Colonic mucosa (tissue), 4 donors: Measurements from ENCODE around the gene PLCB4. TPM values are rescaled to one million over a fixed set of nuclear protein-coding genes. Genes with fewer than 3 reads are reported as not detected.

ENCODE experiments used
- DNase-seq: peaks from one replicate; pipeline ENCODE4 v3.0.0-alpha.2; 2020
- H3K27ac ChIP-seq: fragments of 200-600 bp; one replicate; pipeline ENCODE4 v1.8.0; 2021
- H3K27me3 ChIP-seq: fragments of 200-600 bp; one replicate; pipeline ENCODE4 v1.8.0; 2021
- H3K36me3 ChIP-seq: fragments of 200-600 bp; one replicate; pipeline ENCODE4 v1.8.0; 2021
- H3K4me1 ChIP-seq: fragments of 200-600 bp; one replicate; pipeline ENCODE4 v1.8.0; 2021; ENCODE audit warnings: mild to moderate bottlenecking
- H3K4me3 ChIP-seq: fragments of 200-600 bp; one replicate; pipeline ENCODE4 v1.8.0; 2021
- H3K9ac ChIP-seq, 2 donors: one replicate each; pipeline ENCODE4 v1.7.0; 2013; ENCODE audit warnings: control low read depth in 2 of 2, low read depth in 2 of 2, low read length in 2 of 2
- H3K9me3 ChIP-seq: fragments of 200-600 bp; one replicate; pipeline ENCODE4 v1.8.0; 2021
- intact Hi-C: fragments of 100-400 bp; cut with DNase I; formaldehyde crosslinking; loops from one replicate; pipeline ENCODE4 v1.14.1; 2022
- total RNA-seq, 2 donors: library from RNA; stranded (reverse); fragmentation: NEBNext Ultra II Directional in 1 of 2; extraction: Animal tissue kit (Norgen Biotek cat#: 25700) in 1 of 2; gene quantifications; one replicate each; pipeline ENCODE4 v1.2.1, GENCODE V29; 2021
- TF ChIP-seq, protein P1 (sequence below): fragments of 200-600 bp; IDR thresholded peaks from one replicate; pipeline ENCODE4 v1.8.0; 2022; ENCODE audit warnings: antibody characterized with exemption, mild to moderate bottlenecking
- donor health status: healthy.
- donor health status: DM: no; HTN: no; CAD: no.
- donor health status: DM: no; HTN: no; CAD: no.

Gene PLCB4
- total RNA-seq, 2 donors from 2014 or later, result 39.4 to 39.5 TPM

DNA sequence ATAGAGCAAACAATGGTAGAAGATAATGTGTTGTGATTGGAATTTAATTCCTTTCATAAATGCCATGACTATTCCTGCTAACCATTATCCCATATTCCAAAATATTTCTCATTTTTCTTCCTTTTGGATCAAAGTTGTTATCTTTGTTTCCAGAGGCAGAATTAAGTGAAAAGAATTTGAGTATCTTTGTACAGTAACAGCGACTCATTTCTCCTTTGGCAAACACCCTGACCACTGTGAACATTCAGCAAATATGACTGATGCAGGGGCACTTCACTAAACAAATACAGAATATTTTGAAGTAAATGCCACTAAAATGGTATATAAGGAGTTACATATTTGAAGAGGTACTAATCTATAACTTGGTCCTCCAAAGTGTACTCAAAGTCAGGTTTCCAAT, 340.5 kb downstream of the PLCB4 start:
- H3K27me3 ChIP-seq, result no peaks in the 10 kb centered on the region
- intact Hi-C loops, result no loop called here
- no peaks in the 10 kb centered on the region for H3K9me3 ChIP-seq
- H3K36me3 ChIP-seq, result peaks cover 6% of the 10 kb centered on the region
- no peak for DNase-seq
- no peak overlapping the region for H3K9ac ChIP-seq
- no peak overlapping the region for H3K27ac ChIP-seq
- no peaks in the 10 kb centered on the region for H3K4me1 ChIP-seq
- TF ChIP-seq, protein P1, sequence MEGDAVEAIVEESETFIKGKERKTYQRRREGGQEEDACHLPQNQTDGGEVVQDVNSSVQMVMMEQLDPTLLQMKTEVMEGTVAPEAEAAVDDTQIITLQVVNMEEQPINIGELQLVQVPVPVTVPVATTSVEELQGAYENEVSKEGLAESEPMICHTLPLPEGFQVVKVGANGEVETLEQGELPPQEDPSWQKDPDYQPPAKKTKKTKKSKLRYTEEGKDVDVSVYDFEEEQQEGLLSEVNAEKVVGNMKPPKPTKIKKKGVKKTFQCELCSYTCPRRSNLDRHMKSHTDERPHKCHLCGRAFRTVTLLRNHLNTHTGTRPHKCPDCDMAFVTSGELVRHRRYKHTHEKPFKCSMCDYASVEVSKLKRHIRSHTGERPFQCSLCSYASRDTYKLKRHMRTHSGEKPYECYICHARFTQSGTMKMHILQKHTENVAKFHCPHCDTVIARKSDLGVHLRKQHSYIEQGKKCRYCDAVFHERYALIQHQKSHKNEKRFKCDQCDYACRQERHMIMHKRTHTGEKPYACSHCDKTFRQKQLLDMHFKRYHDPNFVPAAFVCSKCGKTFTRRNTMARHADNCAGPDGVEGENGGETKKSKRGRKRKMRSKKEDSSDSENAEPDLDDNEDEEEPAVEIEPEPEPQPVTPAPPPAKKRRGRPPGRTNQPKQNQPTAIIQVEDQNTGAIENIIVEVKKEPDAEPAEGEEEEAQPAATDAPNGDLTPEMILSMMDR, result no peak
- H3K4me3 ChIP-seq, result no peak overlapping the region

DNA sequence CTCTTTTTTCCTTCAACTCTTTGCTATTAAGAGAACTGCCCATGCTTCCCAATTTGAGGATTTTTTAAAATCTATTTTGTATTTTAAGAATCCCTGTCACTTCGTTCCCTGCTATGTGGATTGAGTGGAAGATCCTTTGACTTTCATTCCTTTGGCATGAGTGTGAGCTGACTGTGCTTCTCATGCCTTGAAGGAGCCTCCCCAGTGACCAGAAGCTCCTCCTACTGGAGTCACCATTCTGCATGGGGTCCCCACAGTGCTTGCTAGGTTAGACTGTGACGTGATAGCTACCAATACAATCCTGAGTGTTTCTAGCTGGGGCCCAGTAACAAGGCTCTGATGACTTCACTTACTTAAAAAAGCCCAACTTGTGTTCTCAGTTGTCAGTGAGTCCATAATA, 341.1 kb downstream of the PLCB4 start:
- DNase-seq, result no peak
- TF ChIP-seq, protein P1, result no peak
- no peak overlapping the region for H3K9ac ChIP-seq
- no peak overlapping the region for H3K27ac ChIP-seq
- H3K4me1 ChIP-seq, result no peaks in the 10 kb centered on the region
- H3K4me3 ChIP-seq, result no peak overlapping the region
- intact Hi-C loops, result loop anchor here (5.0 kb wide), 1 partner anchor 197 kb away; no protein-coding TSS in a partner anchor
- no peaks in the 10 kb centered on the region for H3K27me3 ChIP-seq
- H3K36me3 ChIP-seq, result peaks cover 6% of the 10 kb centered on the region
- no peaks in the 10 kb centered on the region for H3K9me3 ChIP-seq

DNA sequence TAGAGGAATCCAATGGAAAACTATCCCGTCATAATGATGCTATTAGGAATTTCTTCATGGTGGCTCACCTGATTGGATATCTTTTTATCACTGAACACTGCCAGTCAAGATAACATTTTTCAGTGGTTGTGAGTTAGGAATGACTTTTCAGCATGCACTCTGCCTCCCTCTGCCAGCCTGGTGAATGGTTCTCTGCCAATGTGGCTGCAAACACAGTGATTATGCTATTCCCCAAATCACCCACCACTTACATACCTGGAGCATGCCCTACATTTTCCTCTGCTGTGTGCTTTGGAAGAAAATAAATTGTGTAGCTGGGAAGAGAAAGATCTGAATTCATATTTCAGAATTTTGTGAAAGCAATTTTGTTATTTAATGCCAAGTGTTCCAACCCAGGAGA, 342.9 kb downstream of the PLCB4 start:
- TF ChIP-seq, protein P1, result no peak
- Histone ChIP-seq H3K9ac (no peak overlapping the region), H3K4me3 (no peak overlapping the region), H3K4me1 (no peaks in the 10 kb centered on the region), H3K9me3 (no peaks in the 10 kb centered on the region), H3K27me3 (no peaks in the 10 kb centered on the region), H3K36me3 (peaks cover 6% of the 10 kb centered on the region), H3K27ac (no peak overlapping the region)
- intact Hi-C loops, result loop anchor here (5.0 kb wide), 1 partner anchor 195 kb away; no protein-coding TSS in a partner anchor
- no peak for DNase-seq

DNA sequence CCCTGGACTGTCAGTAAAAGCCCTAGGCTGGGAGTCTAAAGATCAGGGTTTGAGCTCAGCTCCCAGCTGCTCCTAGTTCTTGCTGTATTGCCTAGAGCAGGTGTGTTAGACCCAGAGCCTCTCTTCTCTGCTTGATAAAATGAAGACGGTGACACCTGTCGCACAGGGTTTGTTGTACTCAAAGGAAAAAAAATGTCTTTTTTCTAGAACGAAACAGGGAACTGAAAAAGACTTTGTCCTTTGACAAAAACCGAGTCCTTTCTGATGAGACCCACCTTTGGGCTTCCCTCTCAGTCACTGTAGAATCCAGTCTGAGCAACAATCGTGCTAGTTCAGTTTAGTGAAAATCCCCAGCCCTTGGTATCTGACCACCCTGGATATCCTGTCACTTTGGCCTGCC, 343.4 kb downstream of the PLCB4 start:
- no peak for DNase-seq
- H3K9me3 ChIP-seq, result no peaks in the 10 kb centered on the region
- no peak overlapping the region for H3K27ac ChIP-seq
- H3K36me3 ChIP-seq, result peaks cover 6% of the 10 kb centered on the region
- no peaks in the 10 kb centered on the region for H3K4me1 ChIP-seq
- intact Hi-C loops, result loop anchor here (5.0 kb wide), 1 partner anchor 195 kb away; no protein-coding TSS in a partner anchor
- TF ChIP-seq, protein P1, result no peak
- no peaks in the 10 kb centered on the region for H3K27me3 ChIP-seq
- H3K9ac ChIP-seq, result no peak overlapping the region
- no peak overlapping the region for H3K4me3 ChIP-seq

DNA sequence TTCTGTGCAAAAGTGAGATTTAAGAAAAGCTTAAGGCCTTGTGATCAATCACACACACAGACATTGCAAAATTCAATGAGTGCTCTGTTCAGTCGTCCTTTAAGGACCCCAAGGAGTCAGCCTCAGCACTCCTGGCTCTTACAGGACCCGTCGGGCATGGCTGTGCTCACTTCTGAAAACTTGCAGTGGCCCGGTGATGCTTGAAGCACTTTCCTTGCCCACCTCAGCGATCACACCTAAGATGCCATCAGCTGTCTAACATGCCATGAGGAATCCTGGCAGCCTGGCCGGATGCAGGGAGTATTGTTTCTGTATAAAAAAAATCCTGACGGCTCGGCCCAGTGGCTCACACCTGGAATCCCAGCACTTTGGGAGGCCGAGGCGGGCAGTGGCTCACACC, 344.1 kb downstream of the PLCB4 start:
- Histone ChIP-seq H3K4me3 (no peak overlapping the region), H3K27ac (no peak overlapping the region), H3K9ac (no peak overlapping the region), H3K36me3 (peaks cover 6% of the 10 kb centered on the region), H3K4me1 (no peaks in the 10 kb centered on the region), H3K27me3 (no peaks in the 10 kb centered on the region), H3K9me3 (no peaks in the 10 kb centered on the region)
- TF ChIP-seq, protein P1, result no peak
- intact Hi-C loops, result loop anchor here (5.0 kb wide), 1 partner anchor 194 kb away; no protein-coding TSS in a partner anchor
- no peak for DNase-seq
